ENCODE results near the gene RCN1. TPM values are rescaled to one million over a fixed set of nuclear protein-coding genes. Genes with fewer than 3 reads are reported as not detected.

The RCN1 gene
- total and polyA plus RNA-seq, 2 donors from 2014 or later, result 82.0 to 85.0 TPM

GRCh38 chr11:32105871-32106560 lies 15.1 kb downstream of the RCN1 start:
- H3K4me1 ChIP-seq (ENCODE audit: control insufficient read depth in 2 of 3, insufficient read depth in 2 of 3, low read depth in 1 of 3, low read length in 3 of 3), result no peaks in the 10 kb centered on the region

DNA sequence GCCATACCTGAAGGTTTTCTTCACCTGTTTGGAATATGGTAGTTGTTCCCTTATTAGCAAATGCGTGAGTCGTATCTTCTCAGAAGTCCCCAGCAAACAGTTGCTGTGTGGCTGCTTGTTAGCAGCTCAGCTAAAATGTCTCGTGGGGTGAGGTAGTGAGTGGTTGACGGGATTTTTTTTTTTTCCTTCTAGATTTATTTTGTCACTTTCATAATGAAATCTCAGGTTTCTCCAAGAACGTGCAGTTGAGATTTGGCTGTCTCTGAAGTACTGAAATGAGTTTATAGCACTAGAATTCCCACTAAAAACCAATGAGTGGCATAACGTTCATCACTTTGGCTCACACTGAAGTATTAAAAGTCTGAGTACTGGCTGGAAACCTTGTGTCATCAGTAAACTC lies 16.8 kb downstream of the RCN1 start:
- H3K9ac ChIP-seq (ENCODE audit: low read length in 3 of 3), result no peak overlapping the region
- FAIRE-seq (no peak), DNase-seq (no peak)
- no peaks in the 10 kb centered on the region for H3K9me3 ChIP-seq (ENCODE audit: control insufficient read depth in 2 of 3, insufficient read depth in 1 of 3, low read length in 3 of 3)
- TF ChIP-seq, protein P1, sequence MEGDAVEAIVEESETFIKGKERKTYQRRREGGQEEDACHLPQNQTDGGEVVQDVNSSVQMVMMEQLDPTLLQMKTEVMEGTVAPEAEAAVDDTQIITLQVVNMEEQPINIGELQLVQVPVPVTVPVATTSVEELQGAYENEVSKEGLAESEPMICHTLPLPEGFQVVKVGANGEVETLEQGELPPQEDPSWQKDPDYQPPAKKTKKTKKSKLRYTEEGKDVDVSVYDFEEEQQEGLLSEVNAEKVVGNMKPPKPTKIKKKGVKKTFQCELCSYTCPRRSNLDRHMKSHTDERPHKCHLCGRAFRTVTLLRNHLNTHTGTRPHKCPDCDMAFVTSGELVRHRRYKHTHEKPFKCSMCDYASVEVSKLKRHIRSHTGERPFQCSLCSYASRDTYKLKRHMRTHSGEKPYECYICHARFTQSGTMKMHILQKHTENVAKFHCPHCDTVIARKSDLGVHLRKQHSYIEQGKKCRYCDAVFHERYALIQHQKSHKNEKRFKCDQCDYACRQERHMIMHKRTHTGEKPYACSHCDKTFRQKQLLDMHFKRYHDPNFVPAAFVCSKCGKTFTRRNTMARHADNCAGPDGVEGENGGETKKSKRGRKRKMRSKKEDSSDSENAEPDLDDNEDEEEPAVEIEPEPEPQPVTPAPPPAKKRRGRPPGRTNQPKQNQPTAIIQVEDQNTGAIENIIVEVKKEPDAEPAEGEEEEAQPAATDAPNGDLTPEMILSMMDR (IDR thresholded peaks at IDR 0.05; ENCODE audit: borderline replicate concordance, extremely low read depth, insufficient read depth), result no peak
- H3K4me1 ChIP-seq (ENCODE audit: control insufficient read depth in 2 of 3, insufficient read depth in 2 of 3, low read depth in 1 of 3, low read length in 3 of 3), result no peaks in the 10 kb centered on the region
- peaks cover 0 to 4% (median 0%) of the 10 kb centered on the region in 3 donors for H3K36me3 ChIP-seq (ENCODE audit: control insufficient read depth in 2 of 3, insufficient read depth in 3 of 3, low read length in 3 of 3)
- H3K27ac ChIP-seq (ENCODE audit: low read depth in 2 of 2, low read length in 2 of 2), result no peak overlapping the region
- H3K27me3 ChIP-seq (ENCODE audit: control insufficient read depth, insufficient read depth, low read length), result no peaks in the 10 kb centered on the region
- intact Hi-C loops (cut with DNase I), result no loop called here
- no peak overlapping the region for H3K4me3 ChIP-seq (ENCODE audit: low read length in 3 of 3)

More at GRCh38 chr11:32105871-32106560, 15.1 kb downstream of the RCN1 start:
- no peak overlapping the region for H3K9ac ChIP-seq (ENCODE audit: low read length in 3 of 3)
- H3K27me3 ChIP-seq (ENCODE audit: control insufficient read depth, insufficient read depth, low read length), result no peaks in the 10 kb centered on the region
- H3K4me3 ChIP-seq (ENCODE audit: low read length in 3 of 3), result no peak overlapping the region
- no peak overlapping the region for H3K27ac ChIP-seq (ENCODE audit: low read depth in 2 of 2, low read length in 2 of 2)
- DNase-seq, result no peak
- no peaks in the 10 kb centered on the region for H3K9me3 ChIP-seq (ENCODE audit: control insufficient read depth in 2 of 3, insufficient read depth in 1 of 3, low read length in 3 of 3)
- peaks cover 0 to 6% (median 0%) of the 10 kb centered on the region in 3 donors for H3K36me3 ChIP-seq (ENCODE audit: control insufficient read depth in 2 of 3, insufficient read depth in 3 of 3, low read length in 3 of 3)
- TF ChIP-seq, protein P1 (IDR thresholded peaks at IDR 0.05; ENCODE audit: borderline replicate concordance, extremely low read depth, insufficient read depth), result no peak
- intact Hi-C loops (cut with DNase I), result no loop called here
- FAIRE-seq, result no peak

GRCh38 chr11:32108576-32108975 lies 17.7 kb downstream of the RCN1 start:
- intact Hi-C loops (cut with DNase I), result no loop called here

More at GRCh38 chr11:32108576-32108975, 17.7 kb downstream of the RCN1 start:
- Histone ChIP-seq H3K27me3 (ENCODE audit: control insufficient read depth, insufficient read depth, low read length) (no peaks in the 10 kb centered on the region), H3K4me3 (ENCODE audit: low read length in 3 of 3) (no peak overlapping the region), H3K9ac (ENCODE audit: low read length in 3 of 3) (no peak overlapping the region), H3K9me3 (ENCODE audit: control insufficient read depth in 2 of 3, insufficient read depth in 1 of 3, low read length in 3 of 3) (no peaks in the 10 kb centered on the region), H3K27ac (ENCODE audit: low read depth in 2 of 2, low read length in 2 of 2) (no peak overlapping the region), H3K4me1 (ENCODE audit: control insufficient read depth in 2 of 3, insufficient read depth in 2 of 3, low read depth in 1 of 3, low read length in 3 of 3) (no peaks in the 10 kb centered on the region), H3K36me3 (ENCODE audit: control insufficient read depth in 2 of 3, insufficient read depth in 3 of 3, low read length in 3 of 3) (peaks cover 0 to 3% (median 0%) of the 10 kb centered on the region in 3 donors)
- DNase-seq, result no peak
- TF ChIP-seq, protein P1 (IDR thresholded peaks at IDR 0.05; ENCODE audit: borderline replicate concordance, extremely low read depth, insufficient read depth), result no peak
- FAIRE-seq, result no peak

Measured in kidney (tissue), 14 donors.